ENCODE measurements around the gene ST8SIA3. TPM values are rescaled to one million over a fixed set of nuclear protein-coding genes. Genes with fewer than 3 reads are reported as not detected.

The ST8SIA3 gene
- total RNA-seq, 2 experiments from 2014 or later = not detected

DNA sequence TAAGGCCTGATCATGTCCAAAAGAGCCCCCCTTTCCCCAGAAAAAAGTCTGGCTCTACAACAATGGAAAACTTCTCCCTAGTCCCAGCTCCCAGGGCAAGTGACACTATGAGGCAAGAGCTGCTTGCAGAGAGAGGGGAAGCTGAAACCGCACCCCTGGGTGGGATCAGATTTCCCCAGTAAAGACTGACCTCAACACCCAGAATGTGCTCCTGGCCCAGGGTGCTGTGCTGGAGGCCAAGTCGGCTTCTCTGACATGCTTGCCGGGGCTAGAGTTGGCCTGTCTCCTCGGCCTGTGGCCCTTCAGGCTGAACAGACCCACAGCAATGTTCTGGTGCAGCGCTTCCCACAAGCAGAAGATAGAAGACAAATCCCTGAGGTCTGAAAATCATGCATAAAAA is 18.4 kb upstream of the ST8SIA3 start:
- POLR2A ChIA-PET = no interaction called here
- no peak for DNase-seq (ENCODE audit: low spot score)
- CTCF ChIA-PET (ENCODE audit: unreplicated experiment) = no interaction called here
- H3K79me2 ChIP-seq (ENCODE audit: insufficient read depth, low read depth, low read length) = no peaks in the 10 kb centered on the region
- H3K4me1 ChIP-seq (ENCODE audit: insufficient read depth, low read length, poor library complexity, severe bottlenecking) = no peaks in the 10 kb centered on the region
- no peaks in the 10 kb centered on the region for H3K9me3 ChIP-seq (ENCODE audit: low read length)
- no peak overlapping the region for H3K27ac ChIP-seq (ENCODE audit: low read depth, low read length, poor library complexity, severe bottlenecking)
- H3K36me3 ChIP-seq (ENCODE audit: insufficient read depth, low read length) = no peaks in the 10 kb centered on the region
- no peaks in the 10 kb centered on the region for H4K20me1 ChIP-seq (ENCODE audit: insufficient read depth, low read length)
- no peak overlapping the region for H3K4me3 ChIP-seq (ENCODE audit: low read depth, low read length, poor library complexity, severe bottlenecking)
- TF ChIP-seq EZH2phosphoT487 (IDR thresholded peaks at IDR 0.05; ENCODE audit: borderline replicate concordance, low read depth, low read length) = no peak
- TF ChIP-seq, protein P1, sequence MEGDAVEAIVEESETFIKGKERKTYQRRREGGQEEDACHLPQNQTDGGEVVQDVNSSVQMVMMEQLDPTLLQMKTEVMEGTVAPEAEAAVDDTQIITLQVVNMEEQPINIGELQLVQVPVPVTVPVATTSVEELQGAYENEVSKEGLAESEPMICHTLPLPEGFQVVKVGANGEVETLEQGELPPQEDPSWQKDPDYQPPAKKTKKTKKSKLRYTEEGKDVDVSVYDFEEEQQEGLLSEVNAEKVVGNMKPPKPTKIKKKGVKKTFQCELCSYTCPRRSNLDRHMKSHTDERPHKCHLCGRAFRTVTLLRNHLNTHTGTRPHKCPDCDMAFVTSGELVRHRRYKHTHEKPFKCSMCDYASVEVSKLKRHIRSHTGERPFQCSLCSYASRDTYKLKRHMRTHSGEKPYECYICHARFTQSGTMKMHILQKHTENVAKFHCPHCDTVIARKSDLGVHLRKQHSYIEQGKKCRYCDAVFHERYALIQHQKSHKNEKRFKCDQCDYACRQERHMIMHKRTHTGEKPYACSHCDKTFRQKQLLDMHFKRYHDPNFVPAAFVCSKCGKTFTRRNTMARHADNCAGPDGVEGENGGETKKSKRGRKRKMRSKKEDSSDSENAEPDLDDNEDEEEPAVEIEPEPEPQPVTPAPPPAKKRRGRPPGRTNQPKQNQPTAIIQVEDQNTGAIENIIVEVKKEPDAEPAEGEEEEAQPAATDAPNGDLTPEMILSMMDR (conservative IDR thresholded peaks at IDR 0.05; ENCODE audit: low read length) = no peak
- no peaks in the 10 kb centered on the region for H3K9me2 ChIP-seq (ENCODE audit: insufficient read depth, low read length)
- H2AFZ ChIP-seq (ENCODE audit: low read length) = no peak overlapping the region
- BruUV-seq (replicated peaks) = no TSS peak
- H3K4me2 ChIP-seq (ENCODE audit: low read length) = no peak overlapping the region
- intact Hi-C loops (cut with micrococcal nuclease; ENCODE audit: unreplicated experiment) = no loop called here

DNA sequence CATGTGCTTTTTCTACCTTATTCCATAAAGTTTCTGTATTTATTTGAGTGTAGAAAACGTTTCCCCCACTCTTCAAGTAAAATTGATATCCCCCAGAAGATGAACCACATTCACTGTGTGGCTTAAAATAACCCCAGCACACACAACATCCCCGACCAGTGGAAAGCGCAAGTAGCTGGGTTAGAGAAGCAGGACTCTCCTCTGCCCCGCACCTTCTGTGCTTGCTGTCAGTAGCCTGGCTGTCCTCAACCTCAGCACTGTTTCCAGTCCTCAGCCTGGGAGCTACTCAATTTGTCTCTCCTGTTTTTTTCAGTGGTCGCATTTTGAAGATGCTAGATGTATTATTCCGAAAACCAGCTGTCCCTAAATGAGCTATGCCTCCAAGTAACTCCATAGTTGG is 18.0 kb upstream of the ST8SIA3 start:
- Histone ChIP-seq H3K4me1 (ENCODE audit: insufficient read depth, low read length, poor library complexity, severe bottlenecking) (no peaks in the 10 kb centered on the region), H3K4me2 (ENCODE audit: low read length) (no peak overlapping the region), H3K4me3 (ENCODE audit: low read depth, low read length, poor library complexity, severe bottlenecking) (no peak overlapping the region), H3K36me3 (ENCODE audit: insufficient read depth, low read length) (no peaks in the 10 kb centered on the region), H3K27ac (ENCODE audit: low read depth, low read length, poor library complexity, severe bottlenecking) (no peak overlapping the region), H3K79me2 (ENCODE audit: insufficient read depth, low read depth, low read length) (no peaks in the 10 kb centered on the region), H2AFZ (ENCODE audit: low read length) (no peak overlapping the region), H3K9me3 (ENCODE audit: low read length) (no peaks in the 10 kb centered on the region), H4K20me1 (ENCODE audit: insufficient read depth, low read length) (no peaks in the 10 kb centered on the region), H3K9me2 (ENCODE audit: insufficient read depth, low read length) (no peaks in the 10 kb centered on the region)
- ChIA-PET CTCF (ENCODE audit: unreplicated experiment) (no interaction called here), POLR2A (no interaction called here)
- no TSS peak for BruUV-seq (replicated peaks)
- intact Hi-C loops (cut with micrococcal nuclease; ENCODE audit: unreplicated experiment) = no loop called here
- TF ChIP-seq, protein P1 (conservative IDR thresholded peaks at IDR 0.05; ENCODE audit: low read length) = no peak
- TF ChIP-seq EZH2phosphoT487 (IDR thresholded peaks at IDR 0.05; ENCODE audit: borderline replicate concordance, low read depth, low read length) = no peak
- DNase-seq (ENCODE audit: low spot score) = no peak

DNA sequence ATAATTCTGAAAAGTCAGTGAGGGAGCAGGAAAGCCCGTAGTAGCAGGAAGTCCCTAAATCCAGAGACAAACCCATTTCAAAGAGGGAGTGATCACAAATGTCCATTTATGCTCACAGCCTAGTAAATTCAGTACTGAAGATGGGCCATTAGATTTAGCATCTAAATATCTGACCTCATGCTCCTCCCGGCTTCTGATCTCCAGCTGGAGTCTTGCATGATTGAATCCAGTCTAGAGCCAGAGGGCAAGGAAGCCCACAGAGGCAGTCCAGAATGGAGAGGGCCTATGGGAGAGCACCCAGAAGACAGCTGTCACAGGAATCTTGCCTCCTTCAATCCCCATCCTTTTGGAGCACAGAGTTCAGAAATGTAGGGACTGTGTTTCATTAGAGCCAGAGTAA is 16.0 kb upstream of the ST8SIA3 start:
- H3K9me3 ChIP-seq (ENCODE audit: low read length) = no peaks in the 10 kb centered on the region
- H4K20me1 ChIP-seq (ENCODE audit: insufficient read depth, low read length) = no peaks in the 10 kb centered on the region
- H3K27ac ChIP-seq (ENCODE audit: low read depth, low read length, poor library complexity, severe bottlenecking) = no peak overlapping the region
- H3K4me1 ChIP-seq (ENCODE audit: insufficient read depth, low read length, poor library complexity, severe bottlenecking) = no peaks in the 10 kb centered on the region
- no peaks in the 10 kb centered on the region for H3K9me2 ChIP-seq (ENCODE audit: insufficient read depth, low read length)
- H3K4me3 ChIP-seq (ENCODE audit: low read depth, low read length, poor library complexity, severe bottlenecking) = no peak overlapping the region
- no TSS peak for BruUV-seq (replicated peaks)
- no peak for DNase-seq (ENCODE audit: low spot score)
- POLR2A ChIA-PET = no interaction called here
- intact Hi-C loops (cut with micrococcal nuclease; ENCODE audit: unreplicated experiment) = no loop called here
- no peak overlapping the region for H3K4me2 ChIP-seq (ENCODE audit: low read length)
- H2AFZ ChIP-seq (ENCODE audit: low read length) = no peak overlapping the region
- TF ChIP-seq, protein P1 (conservative IDR thresholded peaks at IDR 0.05; ENCODE audit: low read length) = no peak
- no peak for TF ChIP-seq EZH2phosphoT487 (IDR thresholded peaks at IDR 0.05; ENCODE audit: borderline replicate concordance, low read depth, low read length)
- CTCF ChIA-PET (ENCODE audit: unreplicated experiment) = no interaction called here
- H3K36me3 ChIP-seq (ENCODE audit: insufficient read depth, low read length) = no peaks in the 10 kb centered on the region
- H3K79me2 ChIP-seq (ENCODE audit: insufficient read depth, low read depth, low read length) = no peaks in the 10 kb centered on the region

All from OCI-LY7 (cell line).